Measurements from ENCODE around the gene ADGRE2. TPM values are rescaled to one million over a fixed set of nuclear protein-coding genes. Genes with fewer than 3 reads are reported as not detected.
"Not testable (repeated sequence)": the region's sequence is repeated elsewhere in the genome, so short reads cannot be mapped to it uniquely, and the experiment has no call there.

ADGRE2 gene
- polyA plus RNA-seq, 4 donors: 0.56 to 1.1 (median 0.86) TPM

GRCh38 chr19:14780622-14781225 lies 2.4 kb upstream of the ADGRE2 start:
- DNase-seq (ENCODE audit: low read depth in 4 of 4, low spot score in 3 of 4): not testable (repeated sequence)

- no peak for DNase-seq (ENCODE audit: low read depth in 4 of 4, low spot score in 3 of 4)
Measured at GRCh38 chr19:14779151-14779550, 791 bp upstream of the ADGRE2 start.

GRCh38 chr19:14777645-14778044 lies 715 bp downstream of the ADGRE2 start:
- DNase-seq (ENCODE audit: low read depth in 4 of 4, low spot score in 3 of 4): not testable (repeated sequence)

GRCh38 chr19:14775869-14776586 lies 2.3 kb downstream of the ADGRE2 start:
- DNase-seq (ENCODE audit: low read depth in 4 of 4, low spot score in 3 of 4): no peak

- DNase-seq (ENCODE audit: low read depth in 4 of 4, low spot score in 3 of 4): not testable (repeated sequence)
Measured at GRCh38 chr19:14775326-14775725, 3.0 kb downstream of the ADGRE2 start.

GRCh38 chr19:14774373-14774772 lies 4.0 kb downstream of the ADGRE2 start:
- no peak for DNase-seq (ENCODE audit: low read depth in 4 of 4, low spot score in 3 of 4)

GRCh38 chr19:14773722-14774121 lies 4.6 kb downstream of the ADGRE2 start:
- not testable (repeated sequence) for DNase-seq (ENCODE audit: low read depth in 4 of 4, low spot score in 3 of 4)

GRCh38 chr19:14772995-14773394 lies 5.4 kb downstream of the ADGRE2 start:
- no peak for DNase-seq (ENCODE audit: low read depth in 4 of 4, low spot score in 3 of 4)

- no peak for DNase-seq (ENCODE audit: low read depth in 4 of 4, low spot score in 3 of 4)
Measured at GRCh38 chr19:14772467-14772866, 5.9 kb downstream of the ADGRE2 start.

- no peak for DNase-seq (ENCODE audit: low read depth in 4 of 4, low spot score in 3 of 4)
Measured at GRCh38 chr19:14770944-14771839, 7.2 kb downstream of the ADGRE2 start.

- no peak for DNase-seq (ENCODE audit: low read depth in 4 of 4, low spot score in 3 of 4)
Measured at GRCh38 chr19:14770136-14770535, 8.2 kb downstream of the ADGRE2 start.

GRCh38 chr19:14769201-14769600 lies 9.2 kb downstream of the ADGRE2 start:
- DNase-seq (ENCODE audit: low read depth in 4 of 4, low spot score in 3 of 4): no peak

- DNase-seq (ENCODE audit: low read depth in 4 of 4, low spot score in 3 of 4): no peak
Measured at GRCh38 chr19:14768001-14768400, 10.4 kb downstream of the ADGRE2 start.

GRCh38 chr19:14767466-14767971 lies 10.8 kb downstream of the ADGRE2 start:
- DNase-seq (ENCODE audit: low read depth in 4 of 4, low spot score in 3 of 4): no peak

- DNase-seq (ENCODE audit: low read depth in 4 of 4, low spot score in 3 of 4): not testable (repeated sequence)
Measured at GRCh38 chr19:14765841-14766240, 12.5 kb downstream of the ADGRE2 start.

- not testable (repeated sequence) for DNase-seq (ENCODE audit: low read depth in 4 of 4, low spot score in 3 of 4)
Measured at GRCh38 chr19:14765403-14765802, 13.0 kb downstream of the ADGRE2 start.

- DNase-seq (ENCODE audit: low read depth in 4 of 4, low spot score in 3 of 4): no peak
Measured at GRCh38 chr19:14764401-14764800, 14.0 kb downstream of the ADGRE2 start.

- no peak for DNase-seq (ENCODE audit: low read depth in 4 of 4, low spot score in 3 of 4)
Measured at GRCh38 chr19:14763497-14764145, 14.7 kb downstream of the ADGRE2 start.

GRCh38 chr19:14762111-14762510 lies 16.2 kb downstream of the ADGRE2 start:
- DNase-seq (ENCODE audit: low read depth in 4 of 4, low spot score in 3 of 4): no peak

GRCh38 chr19:14761607-14762006 lies 16.8 kb downstream of the ADGRE2 start:
- no peak for DNase-seq (ENCODE audit: low read depth in 4 of 4, low spot score in 3 of 4)

GRCh38 chr19:14758816-14759215 lies 19.5 kb downstream of the ADGRE2 start:
- DNase-seq (ENCODE audit: low read depth in 4 of 4, low spot score in 3 of 4): no peak
